DMS 273 (cell line): ENCODE measurements around the gene CCNH.
A peak's percentile ranks its signal among the peaks of the same experiment; 100 is the strongest.

Experiments
- DNase-seq: peaks from one replicate; lab custom pipeline; 2025; ENCODE audit not compliant: unreplicated experiment; lab: John Stamatoyannopoulos, UW

The CCNH gene

GRCh38 chr5:87412630-87413342 lies at the start of gene CCNH:
Gene CCNH, minus strand, starts transcription at chr5:87412930. Its CDS starts 136 bp downstream, at chr5:87412794.
- DNase-seq, result peak; percentile 99

- no peak for DNase-seq
Measured at GRCh38 chr5:87457706-87458105, 45.0 kb upstream of the CCNH start.

- no peak for DNase-seq
Measured at GRCh38 chr5:87453801-87454200, 41.1 kb upstream of the CCNH start.

GRCh38 chr5:87452837-87453236 lies 40.1 kb upstream of the CCNH start:
- no peak for DNase-seq

- no peak for DNase-seq
Measured at GRCh38 chr5:87442419-87442818, 29.7 kb upstream of the CCNH start.

GRCh38 chr5:87438231-87438630 lies 25.5 kb upstream of the CCNH start:
- no peak for DNase-seq

- DNase-seq, result no peak
Measured at GRCh38 chr5:87437724-87438123, 25.0 kb upstream of the CCNH start.

GRCh38 chr5:87435144-87435694 lies 22.5 kb upstream of the CCNH start:
- DNase-seq, result no peak

- DNase-seq, result no peak
Measured at GRCh38 chr5:87434461-87434860, 21.7 kb upstream of the CCNH start.

GRCh38 chr5:87433945-87434344 lies 21.2 kb upstream of the CCNH start:
- DNase-seq, result no peak

GRCh38 chr5:87432460-87432859 lies 19.7 kb upstream of the CCNH start:
- DNase-seq, result no peak

GRCh38 chr5:87430863-87431457 lies 18.2 kb upstream of the CCNH start:
- DNase-seq, result no peak

GRCh38 chr5:87423755-87424154 lies 11.0 kb upstream of the CCNH start:
- no peak for DNase-seq

- no peak for DNase-seq
Measured at GRCh38 chr5:87421307-87421706, 8.6 kb upstream of the CCNH start.

- DNase-seq, result no peak
Measured at GRCh38 chr5:87418506-87418905, 5.8 kb upstream of the CCNH start.

- DNase-seq, result peak; percentile 64
Measured at GRCh38 chr5:87413343-87413645, 564 bp upstream of the CCNH start.

GRCh38 chr5:87411973-87412629 lies 629 bp downstream of the CCNH start:
- DNase-seq, result peak; percentile 66

- DNase-seq, result no peak
Measured at GRCh38 chr5:87411586-87411972, 1.2 kb downstream of the CCNH start.

GRCh38 chr5:87410931-87411330 lies 1.8 kb downstream of the CCNH start:
- DNase-seq, result no peak

- DNase-seq, result no peak
Measured at GRCh38 chr5:87408204-87408603, 4.5 kb downstream of the CCNH start.

- DNase-seq, result no peak
Measured at GRCh38 chr5:87405472-87406155, 7.1 kb downstream of the CCNH start.

- DNase-seq, result no peak
Measured at GRCh38 chr5:87404359-87404758, 8.4 kb downstream of the CCNH start.
